Panc1 (cell line): ENCODE results near the gene AKAP5. TPM values are rescaled to one million over a fixed set of nuclear protein-coding genes. Genes with fewer than 3 reads are reported as not detected.

Source experiments
- ATAC-seq: fragments of 200-7000 bp; cut with Tn5 transposase; 2 replicates; pipeline ENCODE4 v1.9.1; 2020; ENCODE audit warnings: mild to moderate bottlenecking, moderate library complexity
- BruUV-seq: library from RNA; stranded (reverse); fragments of 400-500 nt; replicated peaks from 2 replicates; lab custom pipeline; 2021; lab: Mats Ljungman, UMichigan
- CTCF ChIA-PET: fragments of 300-600 bp; sonication (Branson Sonifier 250); formaldehyde crosslinking; loops from one replicate; lab custom pipeline; 2022; ENCODE audit warnings: antibody characterized with exemption; lab: Charles Lee
- POLR2A ChIA-PET: fragments of 300-600 bp; sonication (Branson Sonifier 250); formaldehyde crosslinking; loops from one replicate; lab custom pipeline; 2022; ENCODE audit warnings: antibody characterized with exemption; lab: Charles Lee
- DNase-seq: peaks from one replicate; pipeline ENCODE4 v3.0.0-alpha.2; 2010; ENCODE audit warnings: low read depth, low spot score
- H3K27ac ChIP-seq: 2 replicates; pipeline ENCODE4 v1.5.1; 2011; ENCODE audit warnings: mild to moderate bottlenecking, low read length, inconsistent platforms
- H3K27me3 ChIP-seq: fragments of 200-500 bp; sonication (Bioruptor generic); 2 replicates; pipeline ENCODE4 v1.6.0; 2014; ENCODE audit warnings: low read length, inconsistent platforms; ENCODE audit not compliant: control insufficient read depth, insufficient read depth
- H3K36me3 ChIP-seq: fragments of 200-500 bp; sonication (Bioruptor generic); 2 replicates; pipeline ENCODE4 v1.5.1; 2014; ENCODE audit warnings: inconsistent platforms, mild to moderate bottlenecking, low read length, moderate library complexity; ENCODE audit not compliant: control insufficient read depth, insufficient read depth
- H3K4me1 ChIP-seq: 2 replicates; pipeline ENCODE4 v1.5.1; 2011; ENCODE audit warnings: inconsistent platforms, mild to moderate bottlenecking, low read length, moderate library complexity; ENCODE audit not compliant: control insufficient read depth, insufficient read depth
- H3K4me3 ChIP-seq, 2 experiments: 2 replicates each; pipeline ENCODE4 v1.5.1; 2011 to 2012; ENCODE audit warnings: low read depth in 2 of 2, low read length in 2 of 2, mild to moderate bottlenecking in 2 of 2, inconsistent platforms in 1 of 2, moderate library complexity in 1 of 2
- H3K9me3 ChIP-seq: fragments of 200-500 bp; sonication (Bioruptor generic); 2 replicates; pipeline ENCODE4 v1.5.1; 2014; ENCODE audit warnings: low read depth, mild to moderate bottlenecking, inconsistent platforms, low read length, moderate library complexity; ENCODE audit not compliant: control insufficient read depth, insufficient read depth
- POLR2AphosphoS5 ChIP-seq: IDR thresholded peaks from 2 replicates; pipeline ENCODE4 v1.6.1; 2012; ENCODE audit warnings: mild to moderate bottlenecking, low read depth, low read length, moderate library complexity
- REST ChIP-seq, 2 experiments: IDR thresholded peaks; 2 replicates each; pipeline ENCODE4 v1.6.1; 2011 to 2012; ENCODE audit warnings: low read depth in 2 of 2, control low read depth in 1 of 2, low read length in 1 of 2, mild to moderate bottlenecking in 1 of 2, moderate library complexity in 1 of 2; ENCODE audit not compliant: insufficient read depth in 1 of 2
- SIN3A ChIP-seq: IDR thresholded peaks from 2 replicates; pipeline ENCODE4 v1.6.1; 2012; ENCODE audit warnings: low read depth, mild to moderate bottlenecking, low read length, moderate library complexity, borderline replicate concordance; ENCODE audit not compliant: insufficient read depth
- TCF7L2 ChIP-seq: IDR thresholded peaks from 2 replicates; pipeline ENCODE4 v1.6.1; 2011; ENCODE audit warnings: mild to moderate bottlenecking, low read depth, low read length, inconsistent platforms
- in situ Hi-C: cut with HindIII; loops from 2 replicates; pipeline ENCODE4 v1.10.0; 2016; ENCODE audit warnings: low sequenced_read_pairs, low pct_unique_long_range_greater_than_20kb
- intact Hi-C: fragments of 100-400 bp; cut with micrococcal nuclease; formaldehyde crosslinking; loops from one replicate; pipeline ENCODE4 v1.10.0; 2022; ENCODE audit not compliant: unreplicated experiment
- total RNA-seq: library from RNA; stranded (reverse); gene quantifications from one replicate; pipeline ENCODE4 v1.2.1, GENCODE V29; 2021; ENCODE audit not compliant: unreplicated experiment
- TF ChIP-seq, protein P1 (sequence below): fragments of 450-650 bp; IDR thresholded peaks from 2 replicates; pipeline ENCODE4 v1.5.1; 2017; ENCODE audit warnings: mild to moderate bottlenecking

The AKAP5 gene
- total RNA-seq, 1 experiment from 2014 or later, result 0.64 TPM

GRCh38 chr14:64461221-64461620, 4.1 kb upstream of the AKAP5 start:
- POLR2A ChIA-PET, result no interaction called here
- no TSS peak for BruUV-seq
- in situ Hi-C loops, result no loop called here
- intact Hi-C loops, result no loop called here
- DNase-seq, result no peak
- Histone ChIP-seq H3K9me3 (no peaks in the 10 kb centered on the region), H3K27ac (no peak overlapping the region), H3K4me3 (no peak overlapping the region), H3K4me1 (peaks cover under 1% of the 10 kb centered on the region; the same call in 1 of the 2 replicates), H3K27me3 (no peaks in the 10 kb centered on the region), H3K36me3 (no peaks in the 10 kb centered on the region; the same call in 1 of the 2 replicates)
- TF ChIP-seq POLR2AphosphoS5 (no peak), REST (IDR thresholded peaks at IDR 0.05; ENCODE audit: insufficient read depth in 1 of 2, low read depth in 2 of 2, low read length in 1 of 2) (no peak), TCF7L2 (no peak), SIN3A (no peak)
- TF ChIP-seq, protein P1, sequence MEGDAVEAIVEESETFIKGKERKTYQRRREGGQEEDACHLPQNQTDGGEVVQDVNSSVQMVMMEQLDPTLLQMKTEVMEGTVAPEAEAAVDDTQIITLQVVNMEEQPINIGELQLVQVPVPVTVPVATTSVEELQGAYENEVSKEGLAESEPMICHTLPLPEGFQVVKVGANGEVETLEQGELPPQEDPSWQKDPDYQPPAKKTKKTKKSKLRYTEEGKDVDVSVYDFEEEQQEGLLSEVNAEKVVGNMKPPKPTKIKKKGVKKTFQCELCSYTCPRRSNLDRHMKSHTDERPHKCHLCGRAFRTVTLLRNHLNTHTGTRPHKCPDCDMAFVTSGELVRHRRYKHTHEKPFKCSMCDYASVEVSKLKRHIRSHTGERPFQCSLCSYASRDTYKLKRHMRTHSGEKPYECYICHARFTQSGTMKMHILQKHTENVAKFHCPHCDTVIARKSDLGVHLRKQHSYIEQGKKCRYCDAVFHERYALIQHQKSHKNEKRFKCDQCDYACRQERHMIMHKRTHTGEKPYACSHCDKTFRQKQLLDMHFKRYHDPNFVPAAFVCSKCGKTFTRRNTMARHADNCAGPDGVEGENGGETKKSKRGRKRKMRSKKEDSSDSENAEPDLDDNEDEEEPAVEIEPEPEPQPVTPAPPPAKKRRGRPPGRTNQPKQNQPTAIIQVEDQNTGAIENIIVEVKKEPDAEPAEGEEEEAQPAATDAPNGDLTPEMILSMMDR, result no peak
- CTCF ChIA-PET, result no interaction called here
- ATAC-seq, result no peak

DNA sequence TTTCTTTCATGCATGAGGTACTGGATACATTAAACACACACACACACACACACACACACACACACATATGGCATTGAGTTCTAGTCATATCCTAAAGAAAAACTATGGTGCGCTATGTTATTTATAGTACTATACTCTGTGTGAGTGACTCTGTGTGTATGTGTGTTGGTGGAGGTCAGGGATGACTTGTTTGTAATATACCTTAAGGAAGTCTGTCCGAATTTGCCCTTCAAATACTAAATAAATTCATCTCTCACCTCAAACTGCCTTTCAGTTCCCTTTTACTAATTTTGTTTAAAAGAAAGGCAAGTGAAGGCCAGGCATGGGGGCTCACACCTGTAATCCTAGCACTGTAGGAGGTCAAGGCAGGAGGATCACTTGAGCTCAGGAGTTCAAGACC, 2.1 kb upstream of the AKAP5 start:
- POLR2A ChIA-PET, result interaction anchor here (0.6 to 0.7 kb wide), 4 partner anchors 20 to 1552 kb away, joined by 3 to 7 read pairs (median 4); no protein-coding TSS in a partner anchor
- in situ Hi-C loops, result no loop called here
- BruUV-seq, result no TSS peak
- intact Hi-C loops, result no loop called here
- Histone ChIP-seq H3K27ac (no peak overlapping the region), H3K4me3 (no peak overlapping the region), H3K27me3 (no peaks in the 10 kb centered on the region), H3K36me3 (no peaks in the 10 kb centered on the region; the same call in 1 of the 2 replicates), H3K4me1 (peaks cover 2% of the 10 kb centered on the region; the same call in 1 of the 2 replicates), H3K9me3 (no peaks in the 10 kb centered on the region)
- CTCF ChIA-PET, result no interaction called here
- no peak for ATAC-seq
- DNase-seq, result no peak
- no peak for TF ChIP-seq REST (IDR thresholded peaks at IDR 0.05; ENCODE audit: insufficient read depth in 1 of 2, low read depth in 2 of 2, low read length in 1 of 2)
- TF ChIP-seq, protein P1, result no peak
- no peak for TF ChIP-seq TCF7L2
- TF ChIP-seq POLR2AphosphoS5, result no peak
- no peak for TF ChIP-seq SIN3A
